Heart left ventricle (tissue), 13 donors: ENCODE measurements around the gene RTTN.

Source experiments
- CTCF ChIP-seq, 12 donors: fragments of 200-600 bp; sonication (generic) in 4 of 12; IDR thresholded peaks; one replicate each; pipeline versions ENCODE4 v1.5.0 to v1.8.0; 2018 to 2022; ENCODE audit warnings: antibody characterized with exemption in 12 of 12, mild to moderate bottlenecking in 5 of 12
- POLR2A ChIP-seq, 2 donors: fragments of 450-650 bp; IDR thresholded peaks; one replicate each; pipeline ENCODE4 v1.6.1; 2017; ENCODE audit warnings: antibody characterized with exemption in 2 of 2, mild to moderate bottlenecking in 2 of 2, moderate library complexity in 2 of 2
- donor health status: ischemic (EF 13 %, LVEDD 7.1; RV severe dilation, severe dysfunction).
- donor health status: DM: no; HTN: yes; CAD: no.
- donor health status: DM: no; HTN: no; CAD: no.
- donor health status: ischemic (EF 25% LVEDD 6.9; RV normal size, moderate dysfunction).
- donor health status: ischemic (EF 25% LVEDD 5.7; RV mildly dilated, moderate dysfunction).
- donor health status: ischemic (EF 35%, LVEDD 5.7; RV mildly dilated, moderate dysfunction).
- donor health status: nonischemic (EF 11% LVEDD 7.7; RV severe dilation, severe dysfunction).
- donor health status: DM: yes; HTN: yes; CAD: no.
- donor health status: PGD.
- donor health status: ischemic (EF 29% LVEDD 5.4; RV normal size, mild dysfunction).
- donor health status: nonischemic (EF 23%, LVEDD 6.1; RV moderate dilation, normal function).

- no peak for TF ChIP-seq CTCF (IDR thresholded peaks at IDR 0.05)
- no peak for TF ChIP-seq POLR2A (IDR thresholded peaks at IDR 0.05)
Observed at GRCh38 chr18:70197844-70198243, 7.6 kb downstream of the RTTN start.
